HG02884 (cell line): ENCODE measurements around the gene ATP8A2.

Source experiments
- ATAC-seq: cut with Tn5 transposase; IDR thresholded peaks from one replicate; pipeline ENCODE4 v1.9.1; 2021; ENCODE audit warnings: mild to moderate bottlenecking, moderate library complexity; ENCODE audit not compliant: unreplicated experiment

The ATP8A2 gene

DNA sequence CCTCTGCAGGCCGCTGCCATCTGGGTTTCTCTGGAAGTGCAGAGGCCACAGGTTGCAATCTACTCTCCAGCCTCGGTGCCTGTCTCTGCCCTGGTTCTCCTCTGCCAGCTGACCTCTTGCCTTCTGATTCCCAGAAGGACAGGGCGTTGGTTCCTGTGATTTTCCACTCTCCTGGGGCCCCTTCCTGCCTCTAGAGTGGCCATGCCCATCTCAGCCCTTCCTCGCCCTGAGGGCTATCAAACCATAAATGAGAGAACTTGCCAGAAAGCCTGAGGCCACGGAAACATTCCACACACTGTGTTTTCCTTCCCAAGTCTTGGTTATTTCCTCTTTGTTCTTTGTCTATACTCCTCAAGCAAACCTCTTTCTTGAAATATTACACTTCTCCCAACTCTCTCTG is 533.8 kb downstream of the ATP8A2 start:
- no peak for ATAC-seq

GRCh38 chr13:25906191-25906661 is 534.5 kb downstream of the ATP8A2 start:
- ATAC-seq, result no peak

DNA sequence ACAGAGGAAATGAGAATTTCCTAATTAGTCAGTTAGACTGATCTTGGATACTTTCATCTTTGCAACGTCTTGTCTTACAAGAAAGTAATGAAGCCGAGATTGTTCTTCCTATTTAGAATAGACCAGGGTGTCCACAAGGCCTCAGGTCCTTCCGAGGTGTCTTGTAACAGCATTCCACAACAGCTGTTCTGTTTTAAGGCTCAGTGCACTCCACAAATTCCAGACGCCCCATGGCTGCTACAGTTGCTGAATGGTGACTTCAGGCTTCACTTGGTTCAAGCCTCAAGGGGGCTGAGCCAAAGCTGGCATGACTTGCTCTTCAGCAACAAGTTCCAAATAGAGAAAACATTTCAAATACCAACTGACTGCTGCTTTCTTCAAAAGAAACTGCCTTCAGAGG is 536.6 kb downstream of the ATP8A2 start:
- ATAC-seq, result no peak

GRCh38 chr13:25910243-25910642 is 538.5 kb downstream of the ATP8A2 start:
- ATAC-seq, result no peak

DNA sequence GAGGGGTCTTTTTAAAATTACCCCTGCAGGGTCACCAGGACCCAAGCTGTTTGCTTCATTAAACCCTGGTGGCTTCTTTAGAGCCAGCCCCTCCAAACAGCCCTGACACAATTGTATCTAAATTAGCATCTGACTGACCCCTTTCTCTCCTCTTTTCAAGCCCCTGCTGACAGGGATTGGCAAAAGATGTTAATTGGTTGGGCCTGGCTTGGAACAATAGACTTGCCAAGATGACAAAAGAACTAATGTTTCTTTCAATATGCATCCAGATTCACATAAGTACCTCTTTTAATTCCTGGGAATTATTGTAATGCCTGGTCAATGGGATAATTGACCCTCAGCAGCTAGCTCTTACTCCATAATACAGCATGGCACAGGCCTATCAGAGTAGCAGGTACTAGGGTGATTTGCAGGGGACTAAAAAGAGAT is 539.2 kb downstream of the ATP8A2 start:
- no peak for ATAC-seq

GRCh38 chr13:25912961-25913360 is 541.2 kb downstream of the ATP8A2 start:
- no peak for ATAC-seq

- no peak for ATAC-seq
Measured at GRCh38 chr13:25915840-25916518, 544.2 kb downstream of the ATP8A2 start.

- no peak for ATAC-seq
Measured at GRCh38 chr13:25920277-25920676, 548.5 kb downstream of the ATP8A2 start.

DNA sequence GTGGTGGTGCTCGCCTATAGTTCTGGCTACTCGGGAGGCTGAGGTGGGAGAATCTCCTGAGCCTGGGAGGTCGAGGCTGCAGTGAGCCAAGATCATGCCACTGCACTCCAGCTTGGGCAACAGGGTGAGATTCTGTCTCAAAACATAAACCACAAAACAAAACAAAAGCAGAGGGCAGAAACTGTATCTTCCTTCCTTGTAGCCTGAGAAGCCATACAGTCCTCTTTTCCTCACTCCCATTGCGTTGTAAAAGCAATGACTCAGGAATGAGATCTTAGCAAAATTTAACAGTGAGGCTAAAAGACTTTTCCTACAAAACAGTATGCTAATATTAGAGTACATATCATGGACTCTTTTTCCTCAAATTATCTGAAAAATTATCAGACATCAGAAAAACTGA is 549.2 kb downstream of the ATP8A2 start:
- ATAC-seq, result no peak

DNA sequence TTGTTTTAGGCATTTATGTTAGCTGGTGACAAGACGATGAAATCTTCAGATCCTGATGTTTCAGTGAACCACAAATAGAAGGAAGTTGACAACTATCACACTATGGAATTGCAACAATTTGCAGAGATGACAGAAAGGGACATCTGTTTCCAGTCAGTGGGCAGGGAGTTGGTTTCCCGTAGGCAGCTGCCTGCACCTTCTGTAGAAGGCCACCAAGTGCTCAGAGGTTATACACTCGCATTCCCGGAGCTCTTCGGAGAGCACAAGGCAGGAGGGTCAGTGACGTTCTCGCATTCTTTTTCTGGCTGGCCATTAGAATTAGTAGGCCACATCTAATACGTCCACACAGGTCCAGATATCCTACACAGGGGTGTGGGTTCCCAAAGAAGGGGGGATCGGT is 550.6 kb downstream of the ATP8A2 start:
- ATAC-seq, result no peak

DNA sequence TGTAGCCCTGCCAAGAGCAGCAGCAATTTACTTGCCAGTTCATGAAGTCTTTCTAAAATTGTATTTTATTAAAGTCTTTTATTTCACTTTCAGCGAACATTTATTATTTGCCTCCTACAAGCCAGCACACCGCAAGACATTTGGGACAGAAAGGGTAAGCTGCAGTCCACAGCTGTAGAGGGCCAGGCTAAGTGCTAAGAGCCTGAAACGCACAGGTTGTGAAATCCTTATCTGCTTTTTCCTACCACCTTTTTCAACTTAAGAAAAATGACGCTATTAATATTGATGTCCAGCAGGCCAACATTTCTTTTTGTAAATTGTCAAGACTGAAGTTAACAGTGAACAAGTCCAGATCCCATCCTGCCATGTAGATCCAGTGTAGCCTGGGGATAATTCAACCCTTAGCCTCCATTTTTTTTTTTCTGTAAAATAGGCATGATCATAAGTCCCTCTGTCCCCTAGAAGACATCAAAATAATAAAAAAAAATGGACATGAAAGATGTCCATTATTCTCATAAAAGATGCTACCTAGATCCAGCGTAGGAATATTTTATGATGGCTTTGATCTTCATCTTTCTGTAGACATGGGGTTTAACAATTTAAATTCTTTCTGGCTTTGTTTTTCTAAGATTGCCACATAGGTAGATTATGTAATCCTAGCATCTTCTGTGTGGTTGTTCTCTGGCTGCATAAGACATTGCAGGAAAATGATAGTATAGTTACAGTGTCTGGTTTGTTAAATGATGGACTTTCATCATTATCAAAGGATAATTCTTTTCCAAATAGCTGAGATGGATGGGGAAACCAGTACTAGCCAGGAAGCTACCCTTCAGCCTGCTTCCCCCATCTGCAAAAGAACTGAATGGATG is 551.7 kb downstream of the ATP8A2 start:
- ATAC-seq, result no peak

DNA sequence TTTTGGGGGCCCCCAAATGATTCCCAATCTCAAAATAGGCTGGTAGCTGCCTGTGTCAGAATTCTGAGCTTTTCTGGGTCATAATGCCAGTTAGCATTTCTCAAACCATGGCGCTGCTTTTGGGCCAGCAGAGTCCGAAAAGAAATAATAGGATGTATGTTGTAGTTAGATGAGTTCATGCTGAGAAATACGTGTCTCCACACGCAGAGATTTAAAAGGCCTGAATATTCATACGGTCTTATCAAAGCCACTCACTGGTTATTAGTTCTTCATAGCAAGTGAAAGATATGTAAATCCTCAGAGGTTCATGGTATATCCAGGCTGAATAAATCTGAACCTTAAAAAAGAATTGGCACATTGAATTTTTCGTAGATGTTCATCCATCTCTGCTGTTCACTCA is 555.6 kb downstream of the ATP8A2 start:
- ATAC-seq, result no peak

DNA sequence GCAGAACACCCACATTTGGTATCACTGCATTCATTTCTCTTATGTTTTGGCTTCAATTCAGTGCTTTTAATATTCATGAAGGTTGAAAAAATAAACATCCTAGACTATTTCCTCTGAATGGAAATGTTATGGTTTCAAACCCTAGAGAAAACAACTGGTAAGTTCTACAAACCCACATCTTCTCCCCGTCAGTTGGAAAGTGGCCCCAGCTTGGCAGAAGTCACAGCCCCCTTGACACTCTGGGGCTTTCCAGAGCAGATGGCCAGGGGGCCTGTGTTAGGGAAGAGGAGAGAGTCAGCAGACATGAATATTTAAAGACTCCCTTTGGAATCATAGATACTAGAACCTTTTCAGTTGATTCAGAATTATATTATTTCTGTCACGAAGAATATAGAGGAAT is 556.2 kb downstream of the ATP8A2 start:
- no peak for ATAC-seq

DNA sequence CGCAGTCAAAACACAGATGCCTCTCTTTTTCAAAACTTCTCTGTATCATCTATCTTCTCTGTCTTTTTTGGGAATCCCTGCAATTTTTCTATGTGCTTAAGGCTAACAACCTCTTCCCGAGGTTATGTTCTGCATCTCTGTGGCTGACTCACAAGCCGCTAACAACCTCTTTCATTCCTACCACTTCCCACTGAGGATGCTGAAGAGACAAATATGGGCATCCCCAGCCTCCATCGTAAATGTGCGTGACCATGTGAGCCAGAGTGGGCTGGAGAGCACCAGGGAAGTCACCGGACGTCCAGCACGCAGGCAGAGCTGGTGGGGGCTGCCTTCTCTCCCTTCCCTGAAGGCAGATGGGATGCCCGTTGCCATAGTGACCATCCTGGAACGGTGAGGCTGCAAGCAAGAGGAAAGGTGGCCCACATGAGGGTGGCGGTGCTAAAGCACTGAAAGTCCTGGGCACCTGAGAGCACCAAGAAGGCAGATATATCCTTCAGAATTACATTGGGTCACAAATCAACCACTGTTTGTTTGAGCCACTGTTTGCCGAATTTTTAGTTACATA is 557.2 kb downstream of the ATP8A2 start:
- no peak for ATAC-seq

GRCh38 chr13:25929816-25930215 is 558.0 kb downstream of the ATP8A2 start:
- no peak for ATAC-seq

- ATAC-seq, result no peak
Measured at GRCh38 chr13:25930653-25931052, 558.9 kb downstream of the ATP8A2 start.

DNA sequence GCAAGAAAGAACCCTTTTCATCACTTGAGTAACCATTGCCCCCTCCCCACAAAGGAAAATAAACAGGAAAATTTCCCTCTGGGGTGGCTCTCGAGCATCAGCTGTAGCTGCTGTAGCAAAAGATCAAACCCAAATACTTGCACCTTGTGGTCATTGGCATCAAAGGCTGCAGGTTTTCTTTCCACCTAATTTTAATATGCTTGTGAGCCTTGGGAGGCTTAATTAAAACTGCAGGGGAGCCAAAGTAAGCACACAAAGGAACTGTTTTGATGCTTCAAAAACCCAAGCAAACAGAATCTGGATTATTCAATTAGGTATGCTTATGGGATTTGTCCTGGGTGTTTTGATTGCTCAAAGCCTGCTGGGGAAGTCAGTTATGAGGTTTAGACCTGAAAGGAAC is 560.6 kb downstream of the ATP8A2 start:
- ATAC-seq, result no peak

DNA sequence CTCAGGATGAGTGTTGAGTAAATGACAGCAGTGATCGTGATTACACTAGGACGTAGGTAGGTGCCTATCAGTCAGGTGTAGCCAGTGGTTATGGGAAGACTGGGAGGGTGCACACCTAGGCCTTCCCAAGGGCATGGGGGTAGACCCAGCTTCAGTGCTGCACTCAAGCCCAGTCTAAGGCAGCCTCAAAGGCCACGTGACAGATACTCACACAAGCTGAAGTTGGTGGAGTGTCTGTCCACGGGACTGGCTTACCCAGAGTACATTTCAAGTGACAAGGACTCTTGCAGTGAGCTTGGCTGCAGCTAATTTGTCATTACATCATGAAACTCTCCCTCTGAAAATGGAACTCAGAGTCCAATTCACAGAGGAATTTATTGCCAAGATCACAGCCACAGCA is 561.7 kb downstream of the ATP8A2 start:
- ATAC-seq, result no peak

DNA sequence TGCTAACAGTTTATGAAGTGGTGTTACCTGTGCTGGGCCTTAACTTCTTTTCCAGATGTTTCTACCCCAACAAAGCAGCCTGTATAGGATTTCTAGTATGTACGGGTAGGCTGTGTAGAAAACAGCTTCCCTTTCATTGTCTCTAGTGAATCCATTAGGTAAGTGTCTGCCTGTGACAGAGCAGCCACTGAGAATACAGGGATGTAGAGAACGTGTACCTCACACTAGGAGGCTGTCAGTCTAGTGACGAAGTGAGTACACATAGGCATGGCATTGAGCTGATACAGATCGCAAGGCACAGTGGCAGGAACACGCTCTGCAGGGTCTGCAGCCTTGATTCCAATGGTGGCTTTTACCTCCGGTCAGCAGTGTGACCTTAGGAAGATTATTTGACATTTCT is 562.4 kb downstream of the ATP8A2 start:
- ATAC-seq, result no peak

DNA sequence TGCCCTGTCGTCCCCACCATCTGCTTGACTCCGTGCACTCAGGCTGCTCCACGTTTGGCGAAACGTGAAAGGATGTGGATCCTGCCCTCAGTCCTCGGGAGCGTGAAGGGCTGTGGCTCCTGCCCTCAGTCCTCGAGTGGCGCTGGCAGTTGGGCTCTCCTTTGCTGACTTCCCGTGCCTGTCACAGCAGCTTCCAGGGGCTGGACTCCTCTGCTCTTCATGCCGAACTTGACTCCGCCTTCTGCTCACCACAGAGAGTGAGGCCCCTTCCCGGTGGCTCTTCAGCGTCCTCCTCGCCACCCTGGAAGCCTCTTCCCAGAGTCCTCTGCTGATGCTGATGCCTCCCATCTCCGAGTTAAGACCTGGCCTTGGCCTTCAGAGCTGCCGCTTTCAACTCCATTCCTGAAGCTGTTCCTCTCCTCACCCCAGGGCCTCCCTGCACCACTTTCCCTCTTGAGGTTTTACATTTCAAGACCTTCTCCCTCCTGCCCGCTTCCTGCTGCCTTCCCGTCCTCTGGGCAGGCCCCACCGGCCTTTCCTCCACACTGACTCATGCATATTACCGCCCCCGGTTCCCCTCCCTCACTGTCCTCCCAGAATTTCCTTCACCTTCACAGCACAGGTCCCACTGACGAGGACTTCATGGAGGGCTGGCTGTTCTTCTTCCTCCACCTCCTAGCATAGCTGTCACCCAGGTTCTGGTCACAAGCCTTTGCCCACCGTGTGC is 568.4 kb downstream of the ATP8A2 start:
- ATAC-seq, result no peak

DNA sequence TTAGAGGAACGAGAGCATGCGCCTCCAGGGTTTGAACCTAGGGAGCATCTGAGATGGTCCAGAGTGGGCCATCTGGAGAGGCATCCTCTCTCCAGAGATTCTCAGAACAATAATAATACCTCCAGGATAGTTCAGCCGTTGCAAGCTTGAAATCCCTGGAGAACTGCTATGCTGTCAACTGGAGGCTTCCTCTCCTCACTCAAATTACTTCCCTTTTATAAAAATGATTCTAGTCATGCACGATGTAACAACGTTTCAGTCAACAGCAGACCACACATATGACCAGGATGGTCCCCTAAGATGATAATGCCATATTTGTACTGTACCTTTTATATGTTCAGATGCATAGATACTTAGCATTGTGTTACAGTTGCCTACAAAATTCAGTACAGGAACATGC is 571.3 kb downstream of the ATP8A2 start:
- ATAC-seq, result no peak
